ENCODE measurements around the gene CXCL16. TPM values are rescaled to one million over a fixed set of nuclear protein-coding genes. Genes with fewer than 3 reads are reported as not detected.

Gene CXCL16
- total RNA-seq, 1 donor from 2014 or later = 2.2 TPM

DNA sequence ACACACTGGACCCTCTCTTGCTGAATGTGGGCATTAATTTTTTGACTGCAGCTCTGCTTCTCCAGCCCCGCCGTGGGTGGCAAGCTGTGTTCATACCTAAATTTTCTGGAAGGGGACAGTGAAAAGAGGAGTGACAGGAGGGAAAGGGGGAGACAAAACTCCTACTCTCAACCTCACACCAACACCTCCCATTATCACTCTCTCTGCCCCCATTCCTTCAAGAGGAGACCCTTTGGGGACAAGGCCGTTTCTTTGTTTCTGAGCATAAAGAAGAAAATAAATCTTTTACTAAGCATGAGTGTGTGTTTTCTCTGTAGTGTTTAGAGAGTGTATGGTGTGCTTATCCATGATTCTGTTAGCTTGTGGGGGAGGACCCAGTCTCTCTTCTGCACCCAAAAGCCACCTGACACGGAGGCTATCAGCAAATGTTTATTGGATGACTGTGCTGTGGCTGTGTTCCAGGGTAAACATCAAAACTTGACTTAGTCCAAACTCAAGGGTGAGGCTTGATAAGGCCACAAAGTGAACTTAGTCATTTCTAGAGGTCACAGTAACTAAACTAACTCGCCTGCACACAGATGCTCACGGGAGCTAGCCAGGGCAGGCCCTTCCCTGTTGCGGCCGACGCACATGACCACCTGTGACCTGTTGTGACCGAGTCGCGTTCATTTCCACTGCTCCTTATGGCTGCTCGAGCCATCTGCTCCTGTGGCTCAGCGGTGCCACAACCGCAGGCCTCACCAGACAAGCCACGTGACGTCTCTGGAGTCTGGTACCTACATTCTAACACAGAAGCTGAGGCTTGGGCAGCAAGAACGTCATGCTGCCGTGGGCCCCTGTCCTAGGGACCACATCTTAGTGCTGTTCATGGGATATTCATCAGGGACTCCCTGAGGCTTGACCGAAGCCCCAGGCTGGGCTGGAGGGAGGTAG, 18.3 kb downstream of the CXCL16 start:
- Mint-ChIP-seq H3K4me3 (ENCODE audit: unreplicated experiment) (no peak overlapping the region), H3K27ac (ENCODE audit: unreplicated experiment) (no peak overlapping the region)
- no peak overlapping the region for H2AFZ ChIP-seq (ENCODE audit: low read depth, low read length)

DNA sequence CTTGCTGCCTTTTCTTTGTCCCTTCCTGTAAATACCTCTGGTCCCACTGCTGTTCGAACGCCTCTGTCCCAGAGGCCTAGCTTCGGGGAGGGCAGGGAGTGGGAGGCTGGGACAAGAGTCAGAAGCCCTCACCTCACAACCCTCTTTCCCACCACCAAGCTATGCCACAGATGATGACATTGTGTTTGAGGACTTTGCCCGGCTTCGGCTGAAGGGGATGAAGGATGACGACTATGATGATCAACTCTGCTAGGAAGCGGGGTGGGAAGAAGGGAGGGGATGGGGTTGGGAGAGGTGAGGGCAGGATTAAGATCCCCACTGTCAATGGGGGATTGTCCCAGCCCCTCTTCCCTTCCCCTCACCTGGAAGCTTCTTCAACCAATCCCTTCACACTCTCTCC, 18.9 kb downstream of the CXCL16 start:
- peaks cover 11% of the 10 kb centered on the region for H3K36me3 Mint-ChIP-seq (ENCODE audit: low read depth, unreplicated experiment)
- DNase-seq (ENCODE audit: low read depth) (no peak), FAIRE-seq (no peak)
- H3K4me1 Mint-ChIP-seq (ENCODE audit: low read depth, unreplicated experiment) = no peaks in the 10 kb centered on the region
- no peak for TF ChIP-seq EZH2 (IDR thresholded peaks at IDR 0.05; ENCODE audit: insufficient read depth, low read length)
- TF ChIP-seq, protein P1, sequence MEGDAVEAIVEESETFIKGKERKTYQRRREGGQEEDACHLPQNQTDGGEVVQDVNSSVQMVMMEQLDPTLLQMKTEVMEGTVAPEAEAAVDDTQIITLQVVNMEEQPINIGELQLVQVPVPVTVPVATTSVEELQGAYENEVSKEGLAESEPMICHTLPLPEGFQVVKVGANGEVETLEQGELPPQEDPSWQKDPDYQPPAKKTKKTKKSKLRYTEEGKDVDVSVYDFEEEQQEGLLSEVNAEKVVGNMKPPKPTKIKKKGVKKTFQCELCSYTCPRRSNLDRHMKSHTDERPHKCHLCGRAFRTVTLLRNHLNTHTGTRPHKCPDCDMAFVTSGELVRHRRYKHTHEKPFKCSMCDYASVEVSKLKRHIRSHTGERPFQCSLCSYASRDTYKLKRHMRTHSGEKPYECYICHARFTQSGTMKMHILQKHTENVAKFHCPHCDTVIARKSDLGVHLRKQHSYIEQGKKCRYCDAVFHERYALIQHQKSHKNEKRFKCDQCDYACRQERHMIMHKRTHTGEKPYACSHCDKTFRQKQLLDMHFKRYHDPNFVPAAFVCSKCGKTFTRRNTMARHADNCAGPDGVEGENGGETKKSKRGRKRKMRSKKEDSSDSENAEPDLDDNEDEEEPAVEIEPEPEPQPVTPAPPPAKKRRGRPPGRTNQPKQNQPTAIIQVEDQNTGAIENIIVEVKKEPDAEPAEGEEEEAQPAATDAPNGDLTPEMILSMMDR (IDR thresholded peaks at IDR 0.05; ENCODE audit: insufficient read depth, low read depth, low read length) = no peak
- Histone ChIP-seq H3K4me1 (ENCODE audit: insufficient read depth, low read length) (peaks cover 9% of the 10 kb centered on the region), H3K27me3 (ENCODE audit: insufficient read depth, low read length) (no peaks in the 10 kb centered on the region), H3K9me3 (ENCODE audit: insufficient read depth, low read depth, low read length) (no peaks in the 10 kb centered on the region), H4K20me1 (ENCODE audit: insufficient read depth, low read length) (no peaks in the 10 kb centered on the region), H2AFZ (ENCODE audit: low read depth, low read length) (no peak overlapping the region), H3K27ac (ENCODE audit: low read depth, low read length) (no peak overlapping the region), H3K79me2 (ENCODE audit: insufficient read depth, low read length) (no peaks in the 10 kb centered on the region), H3K4me3 (ENCODE audit: insufficient read depth, low read depth, low read length) (no peak overlapping the region), H3K4me2 (ENCODE audit: low read length) (no peak overlapping the region), H3K9ac (ENCODE audit: low read length) (no peak overlapping the region), H3K36me3 (ENCODE audit: insufficient read depth, low read length) (no peaks in the 10 kb centered on the region)
- peaks cover 3% of the 10 kb centered on the region for H3K27me3 Mint-ChIP-seq (ENCODE audit: low read depth, unreplicated experiment)
- H3K9me3 Mint-ChIP-seq (ENCODE audit: unreplicated experiment) = peaks cover 3% of the 10 kb centered on the region
- no peak overlapping the region for H3K27ac Mint-ChIP-seq (ENCODE audit: unreplicated experiment)
- no peak overlapping the region for H3K4me3 Mint-ChIP-seq (ENCODE audit: unreplicated experiment)

More for the DNA sequence above, 18.3 kb downstream of the CXCL16 start:
- peaks cover 11% of the 10 kb centered on the region for H3K36me3 Mint-ChIP-seq (ENCODE audit: low read depth, unreplicated experiment)
- no peaks in the 10 kb centered on the region for H3K36me3 ChIP-seq (ENCODE audit: insufficient read depth, low read length)
- no peaks in the 10 kb centered on the region for H3K79me2 ChIP-seq (ENCODE audit: insufficient read depth, low read length)
- H4K20me1 ChIP-seq (ENCODE audit: insufficient read depth, low read length) = no peaks in the 10 kb centered on the region
- DNase-seq (ENCODE audit: low read depth) (peak; percentile 44), FAIRE-seq (no peak)
- peaks cover 3% of the 10 kb centered on the region for H3K9me3 Mint-ChIP-seq (ENCODE audit: unreplicated experiment)
- no peak for TF ChIP-seq EZH2 (IDR thresholded peaks at IDR 0.05; ENCODE audit: insufficient read depth, low read length)
- TF ChIP-seq, protein P1 (IDR thresholded peaks at IDR 0.05; ENCODE audit: insufficient read depth, low read depth, low read length) = no peak
- H3K9ac ChIP-seq (ENCODE audit: low read length) = no peak overlapping the region
- H3K27ac ChIP-seq (ENCODE audit: low read depth, low read length) = no peak overlapping the region
- H3K4me1 Mint-ChIP-seq (ENCODE audit: low read depth, unreplicated experiment) = no peaks in the 10 kb centered on the region
- no peaks in the 10 kb centered on the region for H3K27me3 ChIP-seq (ENCODE audit: insufficient read depth, low read length)
- H3K27me3 Mint-ChIP-seq (ENCODE audit: low read depth, unreplicated experiment) = peaks cover 6% of the 10 kb centered on the region
- H3K4me2 ChIP-seq (ENCODE audit: low read length) = no peak overlapping the region
- no peaks in the 10 kb centered on the region for H3K9me3 ChIP-seq (ENCODE audit: insufficient read depth, low read depth, low read length)
- H3K4me1 ChIP-seq (ENCODE audit: insufficient read depth, low read length) = peaks cover 9% of the 10 kb centered on the region
- no peak overlapping the region for H3K4me3 ChIP-seq (ENCODE audit: insufficient read depth, low read depth, low read length)

All from astrocyte (in vitro differentiated cells and primary cell).